HG03439 (cell line): Measurements from ENCODE around the gene TBL1Y.
A peak's percentile ranks its signal among the peaks of the same experiment; 100 is the strongest.
"Not testable (repeated sequence)": the region's sequence is repeated elsewhere in the genome, so short reads cannot be mapped to it uniquely, and the experiment has no call there.

Experiments
- ATAC-seq: cut with Tn5 transposase; IDR thresholded peaks from one replicate; pipeline ENCODE4 v1.9.1; 2021; ENCODE audit warnings: mild to moderate bottlenecking, moderate library complexity; ENCODE audit not compliant: unreplicated experiment

The TBL1Y gene

GRCh38 chrY:7078725-7079124 is 168.2 kb downstream of the TBL1Y start:
- ATAC-seq: no peak

GRCh38 chrY:7080548-7080947 is 170.1 kb downstream of the TBL1Y start:
- ATAC-seq: not testable (repeated sequence)

GRCh38 chrY:7085606-7086005 is 175.1 kb downstream of the TBL1Y start:
- ATAC-seq: peak; percentile 84

GRCh38 chrY:7092836-7093235 is 182.3 kb downstream of the TBL1Y start:
- no peak for ATAC-seq

GRCh38 chrY:7094365-7094764 is 183.9 kb downstream of the TBL1Y start:
- no peak for ATAC-seq

- ATAC-seq: no peak
These were observed 186.5 kb downstream of the TBL1Y start for GRCh38 chrY:7097021-7097420.

- ATAC-seq: no peak
These were observed 189.2 kb downstream of the TBL1Y start for GRCh38 chrY:7099742-7100141.

- no peak for ATAC-seq
These were observed 192.2 kb downstream of the TBL1Y start for GRCh38 chrY:7102680-7103079.

GRCh38 chrY:7107179-7107578 is 196.7 kb downstream of the TBL1Y start:
- no peak for ATAC-seq

GRCh38 chrY:7110086-7110485 is 199.6 kb downstream of the TBL1Y start:
- ATAC-seq: no peak

- no peak for ATAC-seq
These were observed 205.4 kb downstream of the TBL1Y start for GRCh38 chrY:7115871-7116270.

- no peak for ATAC-seq
These were observed 211.7 kb downstream of the TBL1Y start for GRCh38 chrY:7122202-7122601.

GRCh38 chrY:7125136-7126056 is 214.9 kb downstream of the TBL1Y start:
- ATAC-seq: no peak

GRCh38 chrY:7128211-7128610 is 217.7 kb downstream of the TBL1Y start:
- ATAC-seq: no peak
